PC-3 (cell line): ENCODE data around the gene CLEC16A.

ENCODE experiments used
- CTCF ChIP-seq: fragments of 300-600 bp; sonication (generic); conservative IDR thresholded peaks from 2 replicates; pipeline ENCODE4 v1.5.1; 2017; ENCODE audit warnings: antibody characterized with exemption, low read depth, mild to moderate bottlenecking, low read length
- EZH2 ChIP-seq: fragments of 300-600 bp; sonication (generic); IDR thresholded peaks from one replicate; pipeline ENCODE4 v1.6.1; 2017; ENCODE audit warnings: antibody characterized with exemption, mild to moderate bottlenecking, low read length; ENCODE audit not compliant: unreplicated experiment
- EZH2phosphoT487 ChIP-seq: fragments of 300-600 bp; sonication (generic); IDR thresholded peaks from 2 replicates; pipeline ENCODE4 v1.6.1; 2018; ENCODE audit warnings: mild to moderate bottlenecking, antibody characterized with exemption, low read length, borderline replicate concordance

- TF ChIP-seq CTCF (no peak), EZH2 (no peak), EZH2phosphoT487 (no peak)
Measured at GRCh38 chr16:11074131-11074530, 129.8 kb downstream of the CLEC16A start.
